ENCODE measurements around the gene EIF4E. TPM values are rescaled to one million over a fixed set of nuclear protein-coding genes. Genes with fewer than 3 reads are reported as not detected.

The EIF4E gene
- total and polyA plus RNA-seq, 2 of the 4 experiments (the other 2 are of a cell fraction): 80.4 to 113 TPM

DNA sequence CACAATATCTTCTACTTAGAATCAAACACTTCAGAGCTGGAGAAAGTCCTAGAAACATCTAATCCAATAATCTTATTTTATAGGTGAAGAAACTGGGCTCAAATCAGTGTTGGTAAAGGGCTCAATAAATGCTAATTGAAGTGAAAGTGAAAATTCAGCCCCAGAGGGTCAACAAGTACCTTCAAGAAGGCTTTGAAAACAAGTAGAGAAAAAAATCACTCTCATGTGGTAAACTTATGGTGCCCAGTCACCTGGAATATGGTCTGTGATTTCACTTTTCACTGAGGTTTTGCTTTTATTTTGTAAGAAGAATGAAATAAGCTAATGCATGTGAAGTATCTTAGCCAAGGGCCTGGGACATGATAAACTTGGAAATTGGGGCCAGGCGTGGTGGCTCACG is 29.1 kb upstream of the EIF4E start:
- no peaks in the 10 kb centered on the region for H3K27me3 ChIP-seq (ENCODE audit: control insufficient read depth, insufficient read depth, low read length)
- in situ Hi-C loops (cut with MboI; ENCODE audit: low sequenced_read_pairs): no loop called here
- no peak overlapping the region for H3K14ac ChIP-seq (replicated peaks; ENCODE audit: low read depth, low read length)
- no peaks in the 10 kb centered on the region for H3K9me1 ChIP-seq (ENCODE audit: insufficient read depth, low read length)
- POLR2A ChIA-PET (ENCODE audit: unreplicated experiment): no interaction called here
- H3K79me1 ChIP-seq (ENCODE audit: low read depth in 1 of 2, low read length in 2 of 2): no peaks in the 10 kb centered on the region
- no peak for ATAC-seq (ENCODE audit: low read depth)
- dilution Hi-C loops (cut with HindIII; ENCODE audit: low sequenced_read_pairs, unreplicated experiment): no loop called here
- no peak overlapping the region for H2BK5ac ChIP-seq (ENCODE audit: low read depth, low read length, poor library complexity, severe bottlenecking)
- no peak overlapping the region for H3K18ac ChIP-seq (ENCODE audit: low read depth, low read length)
- H3K4me1 ChIP-seq (ENCODE audit: control insufficient read depth, insufficient read depth, low read length): no peaks in the 10 kb centered on the region
- no peak overlapping the region for H2BK120ac ChIP-seq (ENCODE audit: low read depth, low read length)
- no peak for TF ChIP-seq RCOR1 (IDR thresholded peaks at IDR 0.05; ENCODE audit: insufficient replicate concordance, low read length)
- no peak for TF ChIP-seq POLR2A (IDR thresholded peaks at IDR 0.05; ENCODE audit: low read depth, low read length)
- no peak for TF ChIP-seq MAZ (IDR thresholded peaks at IDR 0.05; ENCODE audit: borderline replicate concordance, low read depth, low read length)
- TF ChIP-seq MXI1 (IDR thresholded peaks at IDR 0.05; ENCODE audit: borderline replicate concordance, low read depth, low read length): no peak
- TF ChIP-seq MAFK (IDR thresholded peaks at IDR 0.05; ENCODE audit: low read depth, low read length): no peak
- H2AK9ac ChIP-seq (replicated peaks; ENCODE audit: low read depth, low read length, poor library complexity): no peak overlapping the region
- no peak overlapping the region for H4K8ac ChIP-seq (ENCODE audit: low read depth in 2 of 2, low read length in 2 of 2)
- H3K4ac ChIP-seq (ENCODE audit: low read depth, low read length): no peak overlapping the region
- no peak overlapping the region for H2AK5ac ChIP-seq (ENCODE audit: low read depth, low read length)
- no peak overlapping the region for H4K91ac ChIP-seq (ENCODE audit: insufficient read depth, low read depth, low read length)
- no peak overlapping the region for H3K4me3 ChIP-seq (ENCODE audit: insufficient read depth, low read depth, low read length)
- H4K20me1 ChIP-seq (ENCODE audit: insufficient read depth, low read length): no peaks in the 10 kb centered on the region
- no TSS peak for BruUV-seq (replicated peaks)
- no peaks in the 10 kb centered on the region for H3K9me3 ChIP-seq (ENCODE audit: control insufficient read depth, insufficient read depth, low read length)
- no peak overlapping the region for H3K27ac ChIP-seq (ENCODE audit: insufficient read depth, low read length)
- no peak overlapping the region for H4K5ac ChIP-seq (ENCODE audit: low read depth, low read length)
- no peak overlapping the region for H3K23ac ChIP-seq (ENCODE audit: low read depth, low read length)
- H3K4me2 ChIP-seq (ENCODE audit: low read depth, low read length): no peak overlapping the region
- H2BK20ac ChIP-seq (ENCODE audit: low read depth, low read length): no peak overlapping the region
- H3K36me3 ChIP-seq (ENCODE audit: control insufficient read depth, insufficient read depth, low read length): no peaks in the 10 kb centered on the region
- H2AFZ ChIP-seq (replicated peaks; ENCODE audit: low read length, poor library complexity): no peak overlapping the region
- no peak overlapping the region for H3K9ac ChIP-seq (ENCODE audit: low read depth, low read length)
- DNase-seq: no peak
- WGBS, 2 experiments (ENCODE audit: extremely low coverage in 2 of 2, insufficient read length in 1 of 2): no CpG with 5 or more reads among the region's 2 CpGs
- H3K56ac ChIP-seq (ENCODE audit: extremely low read depth, insufficient read depth, low read length): no peak overlapping the region
- CTCF ChIA-PET: interaction anchor here (0.7 kb wide), 2 partner anchors 18 to 141 kb away, joined by 3 read pairs; no protein-coding TSS in a partner anchor
- H2BK15ac ChIP-seq (ENCODE audit: low read depth, low read length): no peak overlapping the region
- intact Hi-C loops (cut with micrococcal nuclease): no loop called here

All from IMR-90 (cell line).